Stimulated activated CD8-positive, alpha-beta memory T cell treated with anti-CD3 and anti-CD28 coated beads, Interleukin-12 subunit alpha, Interleukin-12 subunit beta, amount 100 ng/mL, for 4 hours (primary cell): ENCODE measurements around the gene PA2G4.
"Not testable (repeated sequence)": the region's sequence is repeated elsewhere in the genome, so short reads cannot be mapped to it uniquely, and the experiment has no call there.

Experiments used
- DNase-seq: peaks from one replicate; pipeline ENCODE4 v3.0.0-alpha.2; 2020; ENCODE audit warnings: low read depth

Gene PA2G4

DNA sequence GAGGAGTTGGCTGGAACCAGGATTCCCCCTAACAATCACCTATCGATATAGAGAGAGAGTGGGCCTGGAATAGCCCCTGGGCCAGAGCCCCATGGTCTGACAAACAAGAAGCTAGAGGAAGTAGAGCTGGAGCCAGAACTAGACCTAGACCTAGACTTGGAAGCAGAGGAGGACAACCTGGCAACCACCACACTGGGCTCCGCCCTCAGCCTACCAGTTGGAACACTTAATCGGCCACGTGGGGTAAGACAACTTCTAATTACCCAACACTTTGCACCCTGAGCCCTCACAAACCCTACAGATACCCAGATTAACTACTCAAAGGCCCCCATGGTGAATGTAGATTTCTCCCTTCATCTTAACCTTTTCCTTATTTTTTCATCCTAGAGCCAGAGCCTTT, 4.6 kb upstream of the PA2G4 start:
- DNase-seq, result no peak

DNA sequence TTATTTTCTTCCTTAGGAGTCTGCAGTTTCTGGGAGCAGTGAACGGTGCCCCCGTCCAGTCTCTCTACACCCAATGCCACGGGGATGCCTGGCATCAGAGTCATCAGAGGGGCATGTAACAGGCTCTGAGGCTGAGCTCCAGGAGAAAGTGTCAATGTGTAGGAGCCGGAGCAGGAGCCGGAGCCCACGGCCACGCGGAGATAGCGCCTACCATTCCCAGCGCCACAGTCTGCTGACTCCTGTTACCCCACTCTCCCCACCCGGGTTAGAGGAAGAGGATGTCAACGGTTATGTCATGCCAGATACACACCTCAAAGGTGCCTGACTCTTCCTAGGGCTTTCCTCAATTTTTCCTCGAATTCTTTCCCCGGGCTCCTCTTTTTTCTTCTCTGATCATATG, 3.3 kb upstream of the PA2G4 start:
- no peak for DNase-seq

DNA sequence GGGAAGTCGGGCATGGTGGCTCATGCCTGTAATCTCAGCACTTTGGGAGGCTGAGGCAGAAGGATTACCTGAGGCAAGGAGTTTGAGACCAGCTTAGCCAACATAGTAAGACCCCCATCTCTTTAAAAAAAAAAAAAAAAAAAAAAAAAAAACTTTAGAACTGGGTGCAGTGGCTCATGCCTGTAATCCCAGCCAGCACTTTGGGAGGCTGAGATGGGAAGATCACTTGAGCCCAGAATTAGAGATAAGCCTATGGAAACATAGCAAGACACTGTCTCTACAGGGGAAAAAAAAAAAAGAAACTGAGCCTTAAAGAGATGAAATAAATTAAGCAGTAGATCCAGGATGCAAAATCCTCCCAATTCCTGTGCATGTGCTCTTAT, 1.7 kb upstream of the PA2G4 start:
- DNase-seq, result no peak

- DNase-seq, result no peak
Observed at GRCh38 chr12:56103066-56103711, 1.2 kb upstream of the PA2G4 start.

DNA sequence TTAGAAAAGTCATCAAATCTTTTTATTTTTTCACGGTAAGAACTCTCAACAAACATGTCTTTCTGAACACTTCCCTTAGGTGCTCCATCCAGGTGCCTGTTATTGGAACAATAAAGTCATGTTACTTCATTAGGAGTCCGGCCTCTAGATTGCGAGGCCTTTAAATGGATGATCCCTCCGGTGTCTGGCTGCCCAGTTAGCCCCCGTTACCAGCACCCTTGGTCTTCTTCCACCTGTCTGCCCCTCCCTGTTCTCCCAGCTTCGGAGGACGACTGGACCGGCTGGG, 593 bp upstream of the PA2G4 start:
- DNase-seq, result no peak

- no peak for DNase-seq
Observed at GRCh38 chr12:56104815-56105608, 653 bp downstream of the PA2G4 start.

GRCh38 chr12:56105609-56105902, 1.2 kb downstream of the PA2G4 start:
- no peak for DNase-seq

DNA sequence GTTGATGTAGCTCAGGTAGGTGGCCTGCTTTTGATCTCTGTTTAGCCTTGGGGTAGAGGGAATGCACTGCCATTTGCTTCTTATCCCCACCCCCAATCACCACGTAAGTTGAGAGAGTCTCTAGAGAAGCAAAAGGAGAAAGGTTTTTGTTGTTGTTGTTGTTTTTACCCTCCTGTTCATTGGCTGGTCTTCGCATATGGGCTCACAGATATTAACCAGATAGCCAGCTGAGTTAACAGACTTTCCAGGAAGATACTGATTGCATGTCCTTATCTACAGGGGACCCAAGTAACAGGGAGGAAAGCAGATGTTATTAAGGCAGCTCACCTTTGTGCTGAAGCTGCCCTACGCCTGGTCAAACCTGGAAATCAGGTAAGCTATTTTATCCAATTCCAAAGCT, 2.9 kb downstream of the PA2G4 start:
- no peak for DNase-seq

GRCh38 chr12:56110571-56110970, 6.2 kb downstream of the PA2G4 start:
- DNase-seq, result no peak

GRCh38 chr12:56114084-56114483, 9.7 kb downstream of the PA2G4 start:
- DNase-seq, result no peak

- DNase-seq, result no peak
Observed at GRCh38 chr12:56115329-56115728, 11.0 kb downstream of the PA2G4 start.

DNA sequence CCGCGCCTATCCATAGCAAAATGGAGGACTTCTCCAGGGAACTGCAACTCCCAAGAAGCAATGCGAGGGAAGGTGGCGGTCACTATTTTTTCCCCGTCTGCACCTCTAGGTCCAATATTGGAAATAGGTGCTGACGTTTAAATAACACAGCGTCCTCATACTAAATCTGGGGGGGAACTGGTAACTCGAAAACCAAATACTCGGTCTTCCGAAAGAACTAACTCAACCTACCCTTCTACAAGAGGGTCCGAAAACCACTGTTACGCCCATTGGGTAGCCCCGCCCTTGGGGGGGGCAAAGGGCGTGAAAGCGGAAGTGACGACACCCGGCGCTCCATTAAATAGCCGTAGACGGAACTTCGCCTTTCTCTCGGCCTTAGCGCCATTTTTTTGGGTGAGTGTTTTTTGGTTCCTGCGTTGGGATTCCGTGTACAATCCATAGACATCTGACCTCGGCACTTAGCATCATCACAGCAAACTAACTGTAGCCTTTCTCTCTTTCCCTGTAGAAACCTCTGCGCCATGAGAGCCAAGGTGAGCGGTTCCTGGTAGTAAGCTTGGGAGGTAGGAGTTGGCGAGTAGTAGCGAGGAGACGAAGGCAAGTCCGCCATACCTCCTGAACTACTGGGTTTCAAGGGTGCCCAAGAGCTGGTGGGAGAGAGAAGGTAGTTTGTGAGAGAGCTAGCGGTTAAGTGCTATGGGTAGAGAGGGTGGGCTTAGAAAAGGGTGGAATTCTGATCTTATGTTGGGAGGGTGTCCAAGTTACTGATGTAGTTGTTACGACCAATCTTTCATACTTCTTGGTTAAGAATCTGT, 12.1 kb downstream of the PA2G4 start, which contains the start of gene RPL41:
Gene RPL41, plus strand, starts transcription at position 367 of the 815 bp plus-strand sequence.
- peak; percentile 88 for DNase-seq

DNA sequence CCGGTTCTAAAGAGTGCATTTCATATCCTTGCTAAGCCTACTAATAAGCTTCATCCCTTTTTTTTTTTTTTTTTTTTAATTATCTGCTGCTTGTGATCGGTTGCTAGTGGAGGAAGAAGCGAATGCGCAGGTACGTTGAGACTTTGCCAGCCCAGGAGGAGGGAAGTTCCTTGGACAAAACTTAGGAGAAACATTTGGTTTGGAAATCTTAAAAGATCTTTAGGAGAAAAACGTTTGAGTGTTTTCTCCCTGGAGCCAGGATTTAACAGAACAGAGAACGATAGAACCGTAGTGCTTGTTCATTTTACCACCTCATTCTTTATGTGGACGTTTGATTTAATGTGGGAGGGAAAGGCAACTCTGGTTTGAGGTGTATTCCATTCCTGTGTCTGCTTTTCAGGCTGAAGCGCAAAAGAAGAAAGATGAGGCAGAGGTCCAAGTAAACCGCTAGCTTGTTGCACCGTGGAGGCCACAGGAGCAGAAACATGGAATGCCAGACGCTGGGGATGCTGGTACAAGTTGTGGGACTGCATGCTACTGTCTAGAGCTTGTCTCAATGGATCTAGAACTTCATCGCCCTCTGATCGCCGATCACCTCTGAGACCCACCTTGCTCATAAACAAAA, 12.8 kb downstream of the PA2G4 start:
- DNase-seq, result not testable (repeated sequence)

DNA sequence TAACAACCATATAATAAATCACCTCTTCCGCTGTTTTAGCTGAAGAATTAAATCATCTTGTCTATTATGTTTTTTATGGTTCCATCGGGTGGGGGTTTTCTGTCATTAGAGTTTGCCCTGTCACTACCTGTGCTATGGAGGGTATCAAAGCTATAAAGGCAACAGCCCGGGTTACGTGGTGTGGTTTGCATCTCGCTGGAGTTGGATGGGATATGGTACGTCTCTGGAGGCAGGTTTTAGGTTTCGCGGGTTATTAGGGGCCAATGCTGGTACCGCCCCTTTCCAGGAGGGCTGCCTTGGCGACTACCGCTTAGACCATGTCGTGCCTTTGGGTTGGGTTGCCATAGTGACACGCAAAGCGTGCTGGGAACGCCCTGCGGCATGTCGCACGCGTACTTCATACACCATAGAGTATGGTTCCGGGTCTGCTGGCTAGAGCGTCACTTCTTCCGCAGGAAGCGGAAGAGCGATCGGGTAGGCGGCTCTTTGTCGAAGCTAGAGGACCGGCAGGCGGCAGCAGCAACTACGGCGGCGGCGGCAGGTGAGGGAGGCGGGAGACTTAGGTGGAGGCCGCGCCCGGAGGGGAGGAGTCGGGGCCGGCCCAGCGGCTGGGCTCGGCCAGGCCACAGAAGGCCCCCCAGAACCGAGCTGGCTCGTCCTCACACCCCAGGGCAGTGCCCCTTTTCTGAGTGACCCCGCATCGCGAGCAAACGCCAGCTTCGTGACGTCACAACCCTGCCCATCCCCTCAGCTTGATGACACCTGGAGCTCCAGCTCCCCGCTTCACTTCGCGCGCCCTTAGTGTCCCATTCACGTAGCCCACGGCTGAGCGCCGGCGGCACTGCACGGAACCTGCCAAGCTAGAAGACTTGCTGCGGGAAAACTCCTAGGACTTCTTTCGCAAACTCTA, 13.7 kb downstream of the PA2G4 start, which contains the start of gene ZC3H10:
Gene ZC3H10, plus strand, starts transcription at position 489 of the 910 bp plus-strand sequence. CDS start 2,297 bp downstream, outside the sequence.
- DNase-seq, result peak; percentile 93

GRCh38 chr12:56118688-56119357, 14.5 kb downstream of the PA2G4 start:
- no peak for DNase-seq

DNA sequence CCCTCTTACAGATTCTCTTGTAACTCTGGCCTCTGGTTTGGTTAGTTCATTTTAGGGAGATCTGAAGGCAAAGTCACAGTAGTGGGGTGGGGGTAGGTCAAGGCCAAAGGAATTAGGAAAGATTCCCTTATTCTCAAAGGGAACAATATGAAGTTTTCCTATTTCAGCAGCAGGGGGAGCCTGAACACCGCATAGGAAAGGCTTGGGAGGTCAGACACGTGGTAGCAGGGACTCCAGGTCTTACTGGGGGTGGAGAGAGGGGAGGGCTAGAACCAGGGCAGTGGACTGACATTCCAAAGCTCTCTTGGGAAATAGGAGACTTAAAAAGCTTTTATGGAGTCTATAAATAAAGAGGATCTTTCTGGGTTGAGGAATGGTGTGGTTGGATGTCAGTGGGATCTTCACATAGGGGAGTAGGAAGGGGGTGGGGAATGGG, 15.0 kb downstream of the PA2G4 start:
- DNase-seq, result peak; percentile 32

DNA sequence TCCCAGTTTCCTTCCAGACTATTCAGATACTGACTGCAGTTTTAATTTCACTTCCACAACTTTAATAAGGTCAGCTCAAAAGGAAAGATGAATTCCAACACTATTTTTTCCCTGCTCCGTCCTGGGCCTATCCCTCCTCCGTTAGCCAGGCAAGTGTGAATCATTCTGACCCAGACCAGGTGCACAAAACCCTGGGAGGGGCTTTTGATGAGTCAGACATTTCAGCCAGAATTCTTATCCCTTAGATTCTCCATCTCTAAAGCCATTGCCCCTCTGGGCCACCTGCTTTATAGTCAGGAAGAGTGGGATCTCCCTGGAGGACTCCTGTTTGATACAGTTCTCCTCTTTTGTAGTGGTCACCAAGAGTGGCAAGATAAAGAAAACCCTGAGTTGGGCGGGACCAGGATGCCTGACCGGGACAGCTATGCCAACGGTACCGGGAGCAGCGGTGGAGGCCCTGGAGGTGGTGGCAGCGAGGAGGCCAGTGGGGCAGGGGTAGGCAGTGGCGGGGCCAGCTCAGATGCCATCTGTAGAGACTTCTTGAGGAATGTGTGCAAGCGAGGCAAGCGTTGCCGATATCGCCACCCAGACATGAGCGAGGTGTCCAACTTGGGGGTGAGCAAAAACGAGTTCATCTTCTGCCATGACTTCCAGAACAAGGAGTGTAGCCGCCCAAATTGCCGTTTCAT, 15.9 kb downstream of the PA2G4 start:
- no peak for DNase-seq

DNA sequence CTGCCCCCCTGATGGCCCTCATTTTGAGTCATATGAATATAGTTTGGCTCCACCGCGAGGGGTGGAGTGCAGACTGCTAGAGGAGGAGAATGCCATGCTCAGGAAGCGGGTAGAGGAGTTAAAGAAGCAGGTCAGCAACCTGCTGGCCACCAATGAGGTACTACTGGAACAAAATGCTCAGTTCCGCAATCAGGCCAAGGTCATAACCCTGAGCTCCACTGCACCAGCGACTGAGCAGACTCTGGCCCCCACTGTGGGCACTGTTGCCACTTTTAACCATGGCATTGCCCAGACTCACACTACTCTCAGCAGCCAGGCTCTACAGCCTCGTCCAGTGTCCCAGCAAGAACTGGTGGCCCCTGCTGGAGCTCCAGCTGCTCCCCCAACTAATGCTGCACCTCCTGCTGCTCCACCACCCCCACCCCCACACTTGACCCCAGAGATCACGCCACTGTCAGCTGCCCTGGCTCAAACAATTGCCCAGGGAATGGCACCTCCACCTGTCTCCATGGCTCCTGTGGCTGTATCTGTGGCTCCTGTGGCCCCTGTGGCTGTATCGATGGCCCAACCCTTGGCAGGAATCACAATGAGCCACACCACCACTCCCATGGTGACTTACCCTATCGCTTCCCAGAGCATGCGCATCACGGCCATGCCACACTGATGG, 17.0 kb downstream of the PA2G4 start:
- DNase-seq, result no peak

GRCh38 chr12:56122637-56123036, 18.3 kb downstream of the PA2G4 start:
- no peak for DNase-seq

DNA sequence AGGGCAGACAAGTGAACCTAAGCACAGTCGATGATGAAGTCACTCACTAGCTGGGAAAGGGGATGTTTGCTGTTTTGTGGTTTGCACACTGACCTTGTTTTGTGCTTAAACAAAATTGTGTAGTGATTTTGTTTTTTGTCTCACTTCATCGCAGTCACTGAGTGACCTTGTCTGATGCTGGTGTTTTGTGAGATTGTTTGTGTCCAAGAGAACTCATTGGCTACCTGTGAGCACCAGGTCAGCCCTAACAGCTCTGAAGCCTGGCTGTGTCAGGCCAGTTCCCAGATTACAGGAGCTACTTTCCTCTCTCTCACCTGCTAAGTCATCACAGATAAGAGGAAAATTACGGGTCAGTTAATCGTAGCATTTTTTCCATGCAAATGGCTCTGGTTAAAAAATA, 19.8 kb downstream of the PA2G4 start:
- no peak for DNase-seq
